Tibial artery (tissue), 4 donors: ENCODE results near the gene SPOUT1.
A peak's percentile ranks its signal among the peaks of the same experiment; 100 is the strongest.

Source experiments
- DNase-seq, 2 donors: peaks; one replicate each; pipeline ENCODE4 v3.0.0-alpha.2; 2019
- H3K27ac ChIP-seq, 2 donors: fragments of 200-600 bp; sonication (generic) in 1 of 2; 1 replicate in 1 of 2; 2 replicates in 1 of 2; pipeline ENCODE4 v1.5.1; 2018 to 2019; ENCODE audit warnings: mild to moderate bottlenecking in 1 of 2
- H3K27me3 ChIP-seq, 2 donors: fragments of 200-600 bp; sonication (generic) in 1 of 2; one replicate each; pipeline versions ENCODE4 v1.5.1 to v1.6.0; 2016 to 2019
- H3K36me3 ChIP-seq, 3 donors: fragments of 200-600 bp; sonication (generic) in 2 of 3; one replicate each; pipeline ENCODE4 v1.5.1; 2016 to 2019; ENCODE audit warnings: mild to moderate bottlenecking in 2 of 3
- H3K4me1 ChIP-seq, 4 donors: fragments of 200-600 bp; sonication (generic) in 2 of 4; 1 replicate in 3 of 4; 2 replicates in 1 of 4; pipeline ENCODE4 v1.5.1; 2016 to 2019
- H3K4me3 ChIP-seq, 2 donors: fragments of 200-600 bp; sonication (generic) in 1 of 2; 1 replicate in 1 of 2; 2 replicates in 1 of 2; pipeline ENCODE4 v1.5.1; 2018 to 2019; ENCODE audit warnings: mild to moderate bottlenecking in 2 of 2
- H3K9me3 ChIP-seq, 3 donors: fragments of 200-600 bp; sonication (generic) in 1 of 3; one replicate each; pipeline ENCODE4 v1.5.1; 2016 to 2019
- CTCF ChIP-seq, 2 experiments: fragments of 200-600 bp in 1 of 2; fragments of 450-650 bp in 1 of 2; IDR thresholded peaks; one replicate each; pipeline ENCODE4 v1.5.1; 2017 to 2019; ENCODE audit warnings: antibody characterized with exemption in 2 of 2, mild to moderate bottlenecking in 1 of 2, moderate library complexity in 1 of 2
- intact Hi-C: fragments of 100-400 bp; cut with DNase I; formaldehyde crosslinking; loops from one replicate; pipeline ENCODE4 v1.15.0; 2023; ENCODE audit warnings: low total_unique reads

Gene SPOUT1

GRCh38 chr9:128838338-128838737, 8.7 kb upstream of the SPOUT1 start:
- no peak for DNase-seq
- intact Hi-C loops: no loop called here

DNA sequence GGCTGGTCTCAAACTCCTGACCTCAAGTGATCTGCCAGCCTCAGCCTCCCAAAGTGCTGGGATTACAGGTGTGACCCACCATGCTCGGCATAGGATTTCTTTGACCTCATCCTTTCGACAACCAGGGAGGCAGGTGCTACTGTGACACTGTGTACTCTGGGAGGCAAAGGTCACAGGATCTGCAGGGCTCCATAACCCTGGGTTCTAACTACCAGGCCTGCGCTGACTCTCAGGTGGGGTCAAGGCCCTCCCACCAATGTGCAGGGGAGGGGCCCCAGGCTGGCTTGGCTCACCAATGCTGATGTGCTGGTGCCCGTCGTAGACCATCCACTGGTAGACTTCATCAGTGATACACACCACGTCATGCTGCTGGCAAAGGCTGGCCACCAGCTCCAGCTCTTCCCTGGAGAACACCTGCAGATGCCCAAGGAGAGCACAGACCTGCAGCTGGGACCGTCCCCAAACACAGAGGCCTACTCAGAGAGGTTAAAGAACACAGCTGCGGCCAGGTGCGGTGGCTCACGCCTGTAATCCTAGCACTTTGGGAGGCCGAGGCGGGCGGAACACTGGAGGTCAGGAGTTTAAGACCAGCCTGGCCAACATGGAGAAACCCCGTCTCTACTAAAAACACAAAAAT, 7.0 kb upstream of the SPOUT1 start:
- Histone ChIP-seq H3K27me3 (no peaks in the 10 kb centered on the region), H3K9me3 (no peaks in the 10 kb centered on the region), H3K4me1 (no peaks in the 10 kb centered on the region), H3K27ac (no peak overlapping the region), H3K36me3 (peaks cover 8 to 56% (median 22%) of the 10 kb centered on the region in 3 donors), H3K4me3 (no peak overlapping the region)
- no peak for DNase-seq
- intact Hi-C loops: no loop called here
- no peak for TF ChIP-seq CTCF (IDR thresholded peaks at IDR 0.05)

More at GRCh38 chr9:128838338-128838737, 8.7 kb upstream of the SPOUT1 start:
- no peaks in the 10 kb centered on the region for H3K9me3 ChIP-seq
- H3K36me3 ChIP-seq: peaks cover 9 to 63% (median 18%) of the 10 kb centered on the region in 3 donors
- no peak overlapping the region for H3K4me3 ChIP-seq
- no peak for TF ChIP-seq CTCF (IDR thresholded peaks at IDR 0.05)
- H3K27me3 ChIP-seq: no peaks in the 10 kb centered on the region
- H3K27ac ChIP-seq: no peak overlapping the region
- H3K4me1 ChIP-seq: no peaks in the 10 kb centered on the region

GRCh38 chr9:128835246-128836210, 5.9 kb upstream of the SPOUT1 start:
- Histone ChIP-seq H3K27me3 (no peaks in the 10 kb centered on the region), H3K9me3 (no peaks in the 10 kb centered on the region), H3K27ac (no peak overlapping the region), H3K36me3 (peaks cover 8 to 56% (median 18%) of the 10 kb centered on the region in 3 donors), H3K4me3 (no peak overlapping the region), H3K4me1 (peaks cover 0 to under 1% (median 0%) of the 10 kb centered on the region in 4 donors)
- no peak for TF ChIP-seq CTCF (IDR thresholded peaks at IDR 0.05)
- intact Hi-C loops: no loop called here
- DNase-seq: no peak

GRCh38 chr9:128833696-128834095, 4.1 kb upstream of the SPOUT1 start:
- intact Hi-C loops: no loop called here
- H3K27me3 ChIP-seq: no peaks in the 10 kb centered on the region
- TF ChIP-seq CTCF (IDR thresholded peaks at IDR 0.05): no peak

DNA sequence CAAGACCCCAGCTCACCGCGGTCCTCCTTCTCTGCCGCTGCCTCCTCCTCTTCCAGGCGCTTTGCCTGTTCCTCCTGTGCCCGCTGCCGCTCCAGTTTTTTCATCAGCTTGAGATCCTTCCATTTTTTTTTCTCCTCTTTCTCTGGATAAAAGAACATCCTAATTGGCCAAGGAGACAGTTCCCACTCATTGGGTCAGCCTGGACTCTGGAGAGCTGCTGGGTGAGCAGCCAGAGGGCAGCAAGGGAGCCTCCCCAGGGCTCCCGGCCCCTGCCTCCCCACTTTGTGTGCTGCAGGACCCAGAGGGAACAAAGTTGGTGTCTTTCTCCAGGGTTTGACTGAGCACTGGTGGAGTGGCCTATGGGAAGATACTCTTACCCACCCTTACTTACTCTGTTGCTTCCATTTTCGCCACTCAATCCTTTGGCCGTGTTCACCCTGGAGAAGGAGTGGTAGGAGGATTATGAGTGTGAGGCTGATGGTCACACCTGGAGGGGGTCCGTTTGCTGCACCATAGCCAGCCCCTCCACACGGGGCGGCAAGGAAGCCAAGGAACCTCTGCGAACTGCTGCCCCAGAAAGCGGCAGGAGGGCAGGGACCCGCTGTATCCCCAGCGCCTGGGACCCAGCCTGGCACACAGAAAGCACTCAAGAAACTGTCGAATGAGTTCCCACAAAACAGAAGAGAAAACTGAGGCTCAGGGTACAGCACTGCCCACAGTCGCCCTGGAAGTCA, 708 bp downstream of the SPOUT1 start:
- Histone ChIP-seq H3K27me3 (no peaks in the 10 kb centered on the region), H3K36me3 (peaks cover 31 to 47% (median 43%) of the 10 kb centered on the region in 3 donors), H3K27ac (peak overlapping the region; percentile 74 to 92), H3K4me1 (peaks cover 0 to 17% (median 15%) of the 10 kb centered on the region in 4 donors), H3K9me3 (no peaks in the 10 kb centered on the region), H3K4me3 (peak overlapping the region; percentile 81 to 96)
- intact Hi-C loops: no loop called here
- TF ChIP-seq CTCF (IDR thresholded peaks at IDR 0.05): no peak
- DNase-seq: no peak

More at GRCh38 chr9:128833696-128834095, 4.1 kb upstream of the SPOUT1 start:
- no peak for DNase-seq
- H3K4me1 ChIP-seq: peaks cover 0 to 13% (median 10%) of the 10 kb centered on the region in 4 donors
- H3K36me3 ChIP-seq: peaks cover 8 to 51% (median 18%) of the 10 kb centered on the region in 3 donors
- H3K9me3 ChIP-seq: no peaks in the 10 kb centered on the region
- H3K4me3 ChIP-seq: no peak overlapping the region
- no peak overlapping the region for H3K27ac ChIP-seq
